Dermis microvascular lymphatic vessel endothelial cell (primary cell): ENCODE results near the gene MAN2B2. TPM values are rescaled to one million over a fixed set of nuclear protein-coding genes. Genes with fewer than 3 reads are reported as not detected.
"Not testable (repeated sequence)": the region's sequence is repeated elsewhere in the genome, so short reads cannot be mapped to it uniquely, and the experiment has no call there.

Experiments
- DNase-seq, 2 donors: peaks; one replicate each; pipeline versions ENCODE4 v3.0.0 to v3.0.0-alpha.2; 2010; ENCODE audit warnings: low read depth in 2 of 2
- total RNA-seq: library from RNA; depleted of rRNA; stranded (reverse); fragments of >200 nt; gene quantifications from 2 replicates; pipeline ENCODE4 v1.2.1, GENCODE V29; 2014

The MAN2B2 gene
- total RNA-seq, 1 donor from 2014 or later = 5.9 TPM

GRCh38 chr4:6640292-6641163 lies 65.5 kb downstream of the MAN2B2 start, which contains the start of gene MRFAP1:
Gene MRFAP1 (plus strand): TSS chr4:6640685. CDS start chr4:6640863, 178 bp downstream.
- DNase-seq = peak; percentile 87 to 96

GRCh38 chr4:6641164-6641970 lies 66.4 kb downstream of the MAN2B2 start:
- DNase-seq = peak; percentile 11 to 70

GRCh38 chr4:6641971-6642320 lies 67.0 kb downstream of the MAN2B2 start:
- peak in 1 of 2 donors; percentile 14 for DNase-seq

GRCh38 chr4:6643141-6643847 lies 68.3 kb downstream of the MAN2B2 start:
- DNase-seq = no peak

GRCh38 chr4:6644792-6645530 lies 70.0 kb downstream of the MAN2B2 start:
- no peak for DNase-seq

- DNase-seq = no peak
Observed at GRCh38 chr4:6647169-6647568, 72.2 kb downstream of the MAN2B2 start.

- DNase-seq = no peak
Observed at GRCh38 chr4:6647582-6648230, 72.7 kb downstream of the MAN2B2 start.

GRCh38 chr4:6649216-6649615 lies 74.2 kb downstream of the MAN2B2 start:
- DNase-seq = no peak

GRCh38 chr4:6654211-6654610 lies 79.2 kb downstream of the MAN2B2 start:
- not testable (repeated sequence) for DNase-seq

GRCh38 chr4:6655291-6655690 lies 80.3 kb downstream of the MAN2B2 start:
- DNase-seq = not testable (repeated sequence)

GRCh38 chr4:6655924-6656323 lies 80.9 kb downstream of the MAN2B2 start:
- no peak for DNase-seq

GRCh38 chr4:6657242-6658208 lies 82.5 kb downstream of the MAN2B2 start:
- DNase-seq = no peak

- no peak for DNase-seq
Observed at GRCh38 chr4:6658209-6658595, 83.2 kb downstream of the MAN2B2 start.

- peak in 1 of 2 donors; percentile 34 for DNase-seq
Observed at GRCh38 chr4:6658597-6659075, 83.6 kb downstream of the MAN2B2 start.

- no peak for DNase-seq
Observed at GRCh38 chr4:6659897-6660296, 84.9 kb downstream of the MAN2B2 start.

- no peak for DNase-seq
Observed at GRCh38 chr4:6660430-6660829, 85.4 kb downstream of the MAN2B2 start.

GRCh38 chr4:6662591-6662990 lies 87.6 kb downstream of the MAN2B2 start:
- DNase-seq = no peak

- DNase-seq = no peak
Observed at GRCh38 chr4:6663596-6664393, 88.8 kb downstream of the MAN2B2 start.

- DNase-seq = no peak
Observed at GRCh38 chr4:6665320-6665654, 90.3 kb downstream of the MAN2B2 start.
